Ascending aorta (tissue), 2 donors: Measurements from ENCODE around the gene C3. TPM values are rescaled to one million over a fixed set of nuclear protein-coding genes. Genes with fewer than 3 reads are reported as not detected.
"Not testable (repeated sequence)": the region's sequence is repeated elsewhere in the genome, so short reads cannot be mapped to it uniquely, and the experiment has no call there.

Experiments used
- DNase-seq, 2 donors: peaks; one replicate each; pipeline ENCODE4 v3.0.0-alpha.2; 2019; ENCODE audit warnings: low spot score in 2 of 2
- H3K27ac ChIP-seq, 2 donors: fragments of 200-600 bp; sonication (generic); one replicate each; pipeline ENCODE4 v1.5.1; 2016 to 2017; ENCODE audit warnings: mild to moderate bottlenecking in 1 of 2
- H3K27me3 ChIP-seq: fragments of 200-600 bp; sonication (generic); one replicate; pipeline ENCODE4 v1.5.1; 2017
- H3K36me3 ChIP-seq, 2 donors: fragments of 200-600 bp; sonication (generic); one replicate each; pipeline ENCODE4 v1.5.1; 2016
- H3K4me1 ChIP-seq, 2 donors: fragments of 200-600 bp; sonication (generic); one replicate each; pipeline ENCODE4 v1.5.1; 2016 to 2017; ENCODE audit warnings: mild to moderate bottlenecking in 1 of 2
- H3K4me3 ChIP-seq, 2 donors: fragments of 200-600 bp; sonication (generic); one replicate each; pipeline ENCODE4 v1.5.1; 2016 to 2017; ENCODE audit warnings: mild to moderate bottlenecking in 1 of 2
- H3K9me3 ChIP-seq, 2 donors: fragments of 200-600 bp; sonication (generic); one replicate each; pipeline ENCODE4 v1.5.1; 2016
- CTCF ChIP-seq, 3 experiments: fragments of 200-600 bp in 2 of 3; fragments of 450-650 bp in 1 of 3; sonication (generic) in 2 of 3; IDR thresholded peaks; one replicate each; pipeline ENCODE4 v1.5.1; 2016 to 2019; ENCODE audit warnings: antibody characterized with exemption in 3 of 3, mild to moderate bottlenecking in 1 of 3, moderate library complexity in 1 of 3
- intact Hi-C: fragments of 100-400 bp; cut with DNase I; formaldehyde crosslinking; loops from one replicate; pipeline ENCODE4 v1.15.1; 2023
- total RNA-seq: library from RNA; depleted of rRNA; stranded (reverse); fragments of >200 nt; gene quantifications from one replicate; pipeline ENCODE4 v1.1.0, GENCODE V29; 2016

The C3 gene
- total RNA-seq, 1 donor from 2014 or later = 2,421 TPM

- intact Hi-C loops = no loop called here
- no peak for DNase-seq
- no peaks in the 10 kb centered on the region for H3K27me3 ChIP-seq
- no peak for TF ChIP-seq CTCF (IDR thresholded peaks at IDR 0.05)
- no peaks in the 10 kb centered on the region for H3K36me3 ChIP-seq
- no peak overlapping the region for H3K27ac ChIP-seq
- H3K4me3 ChIP-seq = no peak overlapping the region
- H3K9me3 ChIP-seq = no peaks in the 10 kb centered on the region
- no peaks in the 10 kb centered on the region for H3K4me1 ChIP-seq
These were observed 57.7 kb downstream of the C3 start for GRCh38 chr19:6662702-6663101.

GRCh38 chr19:6661509-6662244, 58.8 kb downstream of the C3 start:
- DNase-seq, H3K4me3 ChIP-seq, H3K27me3 ChIP-seq, H3K36me3 ChIP-seq, H3K4me1 ChIP-seq, H3K9me3 ChIP-seq, H3K27ac ChIP-seq, intact Hi-C loops: not testable (repeated sequence)

DNA sequence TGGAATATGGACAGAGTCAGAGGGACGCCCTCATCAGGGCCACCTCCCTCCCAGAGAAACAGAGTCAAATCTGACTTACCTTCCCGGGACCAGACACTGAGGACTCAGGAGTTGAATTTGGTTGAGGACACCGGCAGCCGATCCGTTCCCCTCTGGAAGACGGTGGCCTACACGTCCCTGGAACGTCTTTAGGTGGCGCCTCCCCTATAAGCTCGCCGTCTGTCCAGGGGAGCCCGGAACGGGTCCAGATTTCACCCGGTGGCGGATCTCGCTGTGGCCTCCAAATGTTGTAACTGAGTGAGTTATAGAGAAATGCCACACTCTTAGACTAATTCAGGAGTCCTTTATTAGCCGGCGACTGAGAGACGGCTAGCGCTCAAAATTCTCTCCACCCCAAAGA, 59.5 kb downstream of the C3 start:
- Histone ChIP-seq H3K4me1 (no peaks in the 10 kb centered on the region), H3K9me3 (no peaks in the 10 kb centered on the region), H3K27me3 (no peaks in the 10 kb centered on the region), H3K27ac (no peak overlapping the region), H3K36me3 (no peaks in the 10 kb centered on the region), H3K4me3 (no peak overlapping the region)
- intact Hi-C loops = no loop called here
- DNase-seq = no peak
- TF ChIP-seq CTCF (IDR thresholded peaks at IDR 0.05) = no peak

DNA sequence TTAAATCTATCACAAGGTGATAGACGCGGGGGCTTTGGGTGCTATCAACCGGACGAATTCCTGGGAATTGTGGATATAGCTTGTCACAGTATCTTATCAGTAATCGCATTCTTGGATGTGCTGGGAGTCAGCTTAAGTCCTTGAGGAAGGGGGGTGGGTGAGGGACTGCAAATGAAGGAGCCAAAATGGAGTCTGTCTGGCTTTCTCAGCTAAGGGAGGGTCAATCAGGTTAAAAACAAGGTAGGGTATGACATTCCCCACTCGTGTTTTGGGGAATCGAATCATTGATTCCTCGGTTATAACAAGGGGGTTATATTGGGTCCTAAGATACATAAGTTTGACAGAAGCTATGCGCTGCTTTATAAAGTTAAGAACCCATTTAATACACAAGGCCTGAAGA, 64.1 kb downstream of the C3 start:
- H3K9me3 ChIP-seq, H3K27me3 ChIP-seq, intact Hi-C loops, H3K27ac ChIP-seq, H3K4me1 ChIP-seq, H3K36me3 ChIP-seq, H3K4me3 ChIP-seq, DNase-seq: not testable (repeated sequence)

- DNase-seq = no peak
- no peaks in the 10 kb centered on the region for H3K27me3 ChIP-seq
- H3K4me1 ChIP-seq = no peaks in the 10 kb centered on the region
- H3K36me3 ChIP-seq = no peaks in the 10 kb centered on the region
- H3K9me3 ChIP-seq = no peaks in the 10 kb centered on the region
- H3K4me3 ChIP-seq = no peak overlapping the region
- no peak for TF ChIP-seq CTCF (IDR thresholded peaks at IDR 0.05)
- intact Hi-C loops = no loop called here
- H3K27ac ChIP-seq = no peak overlapping the region
These were observed 65.8 kb downstream of the C3 start for GRCh38 chr19:6654347-6655310.

DNA sequence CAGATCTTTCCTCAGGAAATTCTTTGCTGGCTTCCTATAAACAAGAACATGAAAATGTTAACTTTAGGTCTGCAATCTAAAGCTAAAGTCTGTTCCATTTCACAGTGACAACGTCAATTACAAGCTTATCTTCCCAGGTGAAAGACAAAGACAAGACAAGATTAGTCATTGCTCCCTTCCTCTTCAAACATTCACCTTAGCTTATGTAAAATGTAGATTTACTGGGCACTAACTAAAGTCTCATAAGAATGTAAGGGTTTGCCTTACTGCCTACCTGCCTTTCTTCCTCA, 67.7 kb downstream of the C3 start:
- Histone ChIP-seq H3K36me3 (no peaks in the 10 kb centered on the region), H3K4me3 (no peak overlapping the region), H3K27ac (no peak overlapping the region), H3K27me3 (no peaks in the 10 kb centered on the region), H3K9me3 (no peaks in the 10 kb centered on the region), H3K4me1 (no peaks in the 10 kb centered on the region)
- intact Hi-C loops = no loop called here
- TF ChIP-seq CTCF (IDR thresholded peaks at IDR 0.05) = no peak
- DNase-seq = no peak
